Suprapubic skin (tissue), 3 donors: ENCODE data around the gene TMEM214.

Experiments used
- CTCF ChIP-seq, 2 donors: fragments of 200-600 bp in 1 of 2; fragments of 450-650 bp in 1 of 2; sonication (generic) in 1 of 2; IDR thresholded peaks; one replicate each; pipeline ENCODE4 v1.5.1; 2016 to 2019; ENCODE audit warnings: antibody characterized with exemption in 2 of 2, mild to moderate bottlenecking in 1 of 2, moderate library complexity in 1 of 2
- POLR2A ChIP-seq, 2 donors: fragments of 450-650 bp; IDR thresholded peaks; one replicate each; pipeline ENCODE4 v1.6.1; 2017; ENCODE audit warnings: antibody characterized with exemption in 2 of 2, mild to moderate bottlenecking in 2 of 2, moderate library complexity in 2 of 2

DNA sequence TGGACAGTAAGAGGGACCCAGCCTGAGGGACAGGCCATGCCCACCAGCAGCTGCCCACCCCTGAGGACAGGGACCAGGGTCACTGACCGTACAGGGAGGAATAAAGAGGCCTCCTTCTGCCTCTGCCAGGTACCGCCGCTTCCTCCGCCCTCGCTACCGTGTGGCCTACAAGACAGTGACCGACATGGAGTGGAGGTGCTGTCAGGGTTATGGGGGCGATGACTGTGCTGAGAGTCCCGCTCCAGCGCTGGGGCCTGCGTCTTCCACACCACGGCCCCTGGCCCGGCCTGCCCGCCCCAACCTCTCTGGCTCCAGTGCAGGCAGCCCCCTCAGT lies 47.8 kb downstream of the TMEM214 start:
- no peak for TF ChIP-seq CTCF (IDR thresholded peaks at IDR 0.05)
- TF ChIP-seq POLR2A (IDR thresholded peaks at IDR 0.05) = no peak
